Measurements from ENCODE around the gene FAM50B. TPM values are rescaled to one million over a fixed set of nuclear protein-coding genes. Genes with fewer than 3 reads are reported as not detected.

The FAM50B gene
- total and polyA plus RNA-seq, 2 donors (not counting 1 experiment from before 2014, with no cell fraction given) = 4.2 to 9.8 TPM

DNA sequence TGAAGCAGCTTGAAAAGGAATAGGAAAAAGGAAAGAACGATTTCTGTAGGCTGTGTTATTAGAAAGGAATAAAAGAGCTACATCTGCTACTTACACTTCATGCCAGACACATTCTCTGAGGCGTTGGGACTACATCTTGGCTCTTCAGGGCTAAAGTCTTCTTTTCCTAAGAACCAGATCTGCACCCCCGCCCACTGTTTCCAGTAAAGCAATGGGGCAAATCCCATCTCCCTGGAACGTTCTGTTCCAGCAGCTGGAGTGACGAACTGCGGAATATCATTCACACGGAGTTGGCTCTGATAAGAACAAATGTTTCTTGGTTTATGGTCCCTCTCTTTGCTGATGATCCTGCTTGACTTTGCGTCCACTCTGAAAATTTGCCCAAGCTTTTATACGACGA lies 26.9 kb downstream of the FAM50B start:
- no peak overlapping the region for H3K4me3 Mint-ChIP-seq
- TF ChIP-seq, protein P1, sequence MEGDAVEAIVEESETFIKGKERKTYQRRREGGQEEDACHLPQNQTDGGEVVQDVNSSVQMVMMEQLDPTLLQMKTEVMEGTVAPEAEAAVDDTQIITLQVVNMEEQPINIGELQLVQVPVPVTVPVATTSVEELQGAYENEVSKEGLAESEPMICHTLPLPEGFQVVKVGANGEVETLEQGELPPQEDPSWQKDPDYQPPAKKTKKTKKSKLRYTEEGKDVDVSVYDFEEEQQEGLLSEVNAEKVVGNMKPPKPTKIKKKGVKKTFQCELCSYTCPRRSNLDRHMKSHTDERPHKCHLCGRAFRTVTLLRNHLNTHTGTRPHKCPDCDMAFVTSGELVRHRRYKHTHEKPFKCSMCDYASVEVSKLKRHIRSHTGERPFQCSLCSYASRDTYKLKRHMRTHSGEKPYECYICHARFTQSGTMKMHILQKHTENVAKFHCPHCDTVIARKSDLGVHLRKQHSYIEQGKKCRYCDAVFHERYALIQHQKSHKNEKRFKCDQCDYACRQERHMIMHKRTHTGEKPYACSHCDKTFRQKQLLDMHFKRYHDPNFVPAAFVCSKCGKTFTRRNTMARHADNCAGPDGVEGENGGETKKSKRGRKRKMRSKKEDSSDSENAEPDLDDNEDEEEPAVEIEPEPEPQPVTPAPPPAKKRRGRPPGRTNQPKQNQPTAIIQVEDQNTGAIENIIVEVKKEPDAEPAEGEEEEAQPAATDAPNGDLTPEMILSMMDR (IDR thresholded peaks at IDR 0.05) = no peak
- TF ChIP-seq EZH2 (IDR thresholded peaks at IDR 0.05; ENCODE audit: borderline replicate concordance, insufficient read depth, low read depth, low read length, poor library complexity, severe bottlenecking) = no peak
- no peaks in the 10 kb centered on the region for H3K27me3 ChIP-seq (replicated peaks in 1 of 4; ENCODE audit: control extremely low read depth in 1 of 4, control insufficient read depth in 3 of 4, insufficient read depth in 4 of 4, low read length in 3 of 4)
- H3K4me1 ChIP-seq (ENCODE audit: control insufficient read depth in 2 of 2, insufficient read depth in 2 of 2, low read length in 2 of 2) = no peaks in the 10 kb centered on the region
- H3K27me3 Mint-ChIP-seq = peaks cover 14% of the 10 kb centered on the region
- no peaks in the 10 kb centered on the region for H4K20me1 ChIP-seq (ENCODE audit: control insufficient read depth, insufficient read depth, low read length, poor library complexity, severe bottlenecking)
- no peak overlapping the region for H3K27ac Mint-ChIP-seq
- no peak overlapping the region for H3K27ac ChIP-seq (ENCODE audit: low read length in 2 of 2)
- WGBS (ENCODE audit: insufficient coverage) = 92% methylated on average over 7 of the region's 10 CpGs
- POLR2A ChIA-PET = no interaction called here
- H3K9me3 ChIP-seq (ENCODE audit: control extremely low read depth in 1 of 3, control insufficient read depth in 2 of 3, insufficient read depth in 1 of 3, low read length in 2 of 3) = no peaks in the 10 kb centered on the region
- H3K36me3 ChIP-seq (replicated peaks in 1 of 2; ENCODE audit: control extremely low read depth in 1 of 2, control insufficient read depth in 1 of 2, extremely low read depth in 1 of 2, insufficient read depth in 2 of 2, low read length in 1 of 2) = no peaks in the 10 kb centered on the region
- no peak overlapping the region for H2AFZ ChIP-seq (ENCODE audit: insufficient read depth, low read depth, low read length, poor library complexity, severe bottlenecking)
- H3K4me3 ChIP-seq (ENCODE audit: control extremely low read depth in 1 of 5, extremely low read depth in 1 of 5, insufficient read depth in 1 of 5, low read depth in 2 of 5, low read length in 4 of 5) = no peak overlapping the region
- DNase-seq = no peak
- no peaks in the 10 kb centered on the region for H3K9me3 Mint-ChIP-seq (ENCODE audit: insufficient read depth)
- CTCF ChIA-PET = no interaction called here
- no peaks in the 10 kb centered on the region for H3K4me1 Mint-ChIP-seq
- no peak for ATAC-seq (ENCODE audit: low read depth)
- no peaks in the 10 kb centered on the region for H3K79me2 ChIP-seq (ENCODE audit: control insufficient read depth, insufficient read depth, low read length)
- H3K9ac ChIP-seq (ENCODE audit: low read length) = no peak overlapping the region
- H3K4me2 ChIP-seq (replicated peaks; ENCODE audit: low read depth, low read length, poor library complexity, severe bottlenecking) = no peak overlapping the region
- intact Hi-C loops (cut with micrococcal nuclease) = no loop called here

- POLR2A ChIA-PET = no interaction called here
- CTCF ChIA-PET = interaction anchor here (0.9 kb wide), 1 partner anchor 12 kb away, joined by 3 read pairs; no protein-coding TSS in a partner anchor
- no peak for TF ChIP-seq EZH2 (IDR thresholded peaks at IDR 0.05; ENCODE audit: borderline replicate concordance, insufficient read depth, low read depth, low read length, poor library complexity, severe bottlenecking)
- TF ChIP-seq, protein P1 (IDR thresholded peaks at IDR 0.05) = no peak
- no peak for ATAC-seq (ENCODE audit: low read depth)
- Histone ChIP-seq H3K27me3 (replicated peaks in 1 of 4; ENCODE audit: control extremely low read depth in 1 of 4, control insufficient read depth in 3 of 4, insufficient read depth in 4 of 4, low read length in 3 of 4) (no peaks in the 10 kb centered on the region), H2AFZ (ENCODE audit: insufficient read depth, low read depth, low read length, poor library complexity, severe bottlenecking) (no peak overlapping the region), H3K4me1 (ENCODE audit: control insufficient read depth in 2 of 2, insufficient read depth in 2 of 2, low read length in 2 of 2) (no peaks in the 10 kb centered on the region), H3K36me3 (replicated peaks in 1 of 2; ENCODE audit: control extremely low read depth in 1 of 2, control insufficient read depth in 1 of 2, extremely low read depth in 1 of 2, insufficient read depth in 2 of 2, low read length in 1 of 2) (no peaks in the 10 kb centered on the region), H3K79me2 (ENCODE audit: control insufficient read depth, insufficient read depth, low read length) (no peaks in the 10 kb centered on the region), H3K4me3 (ENCODE audit: control extremely low read depth in 1 of 5, extremely low read depth in 1 of 5, insufficient read depth in 1 of 5, low read depth in 2 of 5, low read length in 4 of 5) (no peak overlapping the region), H3K4me2 (replicated peaks; ENCODE audit: low read depth, low read length, poor library complexity, severe bottlenecking) (no peak overlapping the region), H4K20me1 (ENCODE audit: control insufficient read depth, insufficient read depth, low read length, poor library complexity, severe bottlenecking) (no peaks in the 10 kb centered on the region), H3K9me3 (ENCODE audit: control extremely low read depth in 1 of 3, control insufficient read depth in 2 of 3, insufficient read depth in 1 of 3, low read length in 2 of 3) (peaks cover 0 to 2% (median 0%) of the 10 kb centered on the region in 3 donors), H3K27ac (ENCODE audit: low read length in 2 of 2) (no peak overlapping the region), H3K9ac (ENCODE audit: low read length) (no peak overlapping the region)
- WGBS (ENCODE audit: insufficient coverage) = no CpG with 5 or more reads among the region's 4 CpGs
- Mint-ChIP-seq H3K27me3 (peaks cover 20% of the 10 kb centered on the region), H3K27ac (no peak overlapping the region), H3K4me3 (no peak overlapping the region), H3K4me1 (no peaks in the 10 kb centered on the region), H3K9me3 (ENCODE audit: insufficient read depth) (no peaks in the 10 kb centered on the region)
- no peak for DNase-seq
- intact Hi-C loops (cut with micrococcal nuclease) = no loop called here
These were observed 27.7 kb downstream of the FAM50B start for GRCh38 chr6:3876866-3877265.

Data from B cell (primary cell).